NB4 (cell line): ENCODE results near the gene FOXE3.

Source experiments
- DNase-seq: peaks from one replicate; pipeline ENCODE4 v3.0.0; 2010; ENCODE audit warnings: low read depth
- H3K4me3 ChIP-seq: one replicate; pipeline ENCODE4 v1.5.1; 2011; ENCODE audit warnings: mild to moderate bottlenecking, low read depth, low read length, moderate library complexity
- MYC ChIP-seq: IDR thresholded peaks from 2 replicates; pipeline ENCODE4 v1.6.1; 2011; ENCODE audit warnings: low read depth, low read length
- POLR2A ChIP-seq: IDR thresholded peaks from 2 replicates; pipeline ENCODE4 v1.6.1; 2011; ENCODE audit warnings: mild to moderate bottlenecking; ENCODE audit not compliant: insufficient read length; ENCODE audit errors: extremely low read depth
- TF ChIP-seq, protein P1 (sequence below): IDR thresholded peaks from one replicate; pipeline ENCODE4 v1.5.1; 2012; ENCODE audit warnings: low read depth, low read length
- TF ChIP-seq, protein P2 (sequence below): IDR thresholded peaks from 2 replicates; pipeline ENCODE4 v1.6.1; 2011; ENCODE audit warnings: low read depth, low read length

The FOXE3 gene

DNA sequence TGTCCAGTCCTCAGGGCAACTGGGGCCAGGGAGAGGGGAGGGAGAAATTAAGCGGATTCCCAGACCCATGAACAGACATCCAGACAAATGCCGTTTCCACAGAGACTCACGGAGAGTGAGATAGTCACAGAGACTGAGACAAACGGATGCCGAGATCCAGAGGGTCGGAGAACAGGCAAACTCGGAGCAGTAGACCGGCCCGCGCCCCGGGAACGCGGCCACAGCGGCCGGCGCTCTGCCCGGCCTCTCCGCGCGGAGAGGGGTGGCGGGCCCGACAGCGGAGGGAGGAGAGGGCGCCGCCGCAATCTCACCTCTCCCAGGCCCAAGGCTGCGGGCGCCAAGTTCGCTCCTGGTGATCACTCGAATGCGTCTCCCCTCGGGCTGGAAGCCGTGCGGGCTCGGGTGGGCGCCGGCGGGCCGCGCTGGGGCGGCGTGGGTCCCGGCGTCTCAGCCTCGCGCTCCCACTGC, 20.9 kb downstream of the FOXE3 start:
- no peak for TF ChIP-seq POLR2A
- H3K4me3 ChIP-seq = peak overlapping the region; percentile 78
- no peak for DNase-seq

DNA sequence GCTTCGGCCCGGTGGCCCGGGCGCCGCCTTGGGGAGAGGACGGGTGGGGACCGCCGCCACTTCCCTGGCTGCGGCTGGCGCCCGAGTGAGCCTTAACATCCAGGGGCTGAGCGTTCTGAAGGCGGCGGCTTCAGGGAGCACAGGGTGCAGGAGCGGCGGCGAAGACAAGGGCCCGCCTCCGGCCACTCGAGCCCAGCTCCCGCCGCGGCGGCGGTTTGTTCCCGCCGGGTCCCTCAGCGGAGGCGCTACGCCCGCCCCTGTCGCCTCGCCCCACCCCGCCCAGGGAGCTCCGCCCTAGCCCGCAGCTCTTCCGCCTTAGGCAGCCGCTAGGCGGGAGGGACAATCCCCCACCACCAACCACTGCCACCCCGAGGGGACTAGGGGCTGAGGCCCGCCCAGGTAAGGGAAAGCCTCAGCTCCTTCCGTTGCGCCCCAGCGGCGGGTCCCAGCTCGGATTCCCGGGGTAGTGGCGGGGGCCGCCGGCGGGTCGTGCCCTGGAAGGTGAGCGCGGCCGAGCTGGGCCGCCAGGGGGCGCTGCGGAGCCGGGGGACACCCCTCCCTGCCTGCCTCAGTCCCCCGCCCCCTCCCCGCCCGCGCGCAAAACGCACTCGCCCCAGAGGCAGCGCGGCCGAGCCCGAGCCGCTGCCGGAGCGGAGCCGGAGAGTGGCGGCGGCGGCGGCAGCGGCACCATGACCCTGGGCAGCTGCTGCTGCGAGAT, 21.5 kb downstream of the FOXE3 start, which contains the start of gene FOXD2:
Gene FOXD2 (plus strand): TSS at position 598 of the 718 bp plus-strand sequence. CDS start 92 bp downstream, at position 690.
- DNase-seq = peak; percentile 92
- TF ChIP-seq, protein P1, sequence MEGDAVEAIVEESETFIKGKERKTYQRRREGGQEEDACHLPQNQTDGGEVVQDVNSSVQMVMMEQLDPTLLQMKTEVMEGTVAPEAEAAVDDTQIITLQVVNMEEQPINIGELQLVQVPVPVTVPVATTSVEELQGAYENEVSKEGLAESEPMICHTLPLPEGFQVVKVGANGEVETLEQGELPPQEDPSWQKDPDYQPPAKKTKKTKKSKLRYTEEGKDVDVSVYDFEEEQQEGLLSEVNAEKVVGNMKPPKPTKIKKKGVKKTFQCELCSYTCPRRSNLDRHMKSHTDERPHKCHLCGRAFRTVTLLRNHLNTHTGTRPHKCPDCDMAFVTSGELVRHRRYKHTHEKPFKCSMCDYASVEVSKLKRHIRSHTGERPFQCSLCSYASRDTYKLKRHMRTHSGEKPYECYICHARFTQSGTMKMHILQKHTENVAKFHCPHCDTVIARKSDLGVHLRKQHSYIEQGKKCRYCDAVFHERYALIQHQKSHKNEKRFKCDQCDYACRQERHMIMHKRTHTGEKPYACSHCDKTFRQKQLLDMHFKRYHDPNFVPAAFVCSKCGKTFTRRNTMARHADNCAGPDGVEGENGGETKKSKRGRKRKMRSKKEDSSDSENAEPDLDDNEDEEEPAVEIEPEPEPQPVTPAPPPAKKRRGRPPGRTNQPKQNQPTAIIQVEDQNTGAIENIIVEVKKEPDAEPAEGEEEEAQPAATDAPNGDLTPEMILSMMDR = peak; percentile 55
- TF ChIP-seq MYC (no peak), POLR2A (peak; percentile 69)
- H3K4me3 ChIP-seq = peak within 1 kb of the TSS; percentile 78

DNA sequence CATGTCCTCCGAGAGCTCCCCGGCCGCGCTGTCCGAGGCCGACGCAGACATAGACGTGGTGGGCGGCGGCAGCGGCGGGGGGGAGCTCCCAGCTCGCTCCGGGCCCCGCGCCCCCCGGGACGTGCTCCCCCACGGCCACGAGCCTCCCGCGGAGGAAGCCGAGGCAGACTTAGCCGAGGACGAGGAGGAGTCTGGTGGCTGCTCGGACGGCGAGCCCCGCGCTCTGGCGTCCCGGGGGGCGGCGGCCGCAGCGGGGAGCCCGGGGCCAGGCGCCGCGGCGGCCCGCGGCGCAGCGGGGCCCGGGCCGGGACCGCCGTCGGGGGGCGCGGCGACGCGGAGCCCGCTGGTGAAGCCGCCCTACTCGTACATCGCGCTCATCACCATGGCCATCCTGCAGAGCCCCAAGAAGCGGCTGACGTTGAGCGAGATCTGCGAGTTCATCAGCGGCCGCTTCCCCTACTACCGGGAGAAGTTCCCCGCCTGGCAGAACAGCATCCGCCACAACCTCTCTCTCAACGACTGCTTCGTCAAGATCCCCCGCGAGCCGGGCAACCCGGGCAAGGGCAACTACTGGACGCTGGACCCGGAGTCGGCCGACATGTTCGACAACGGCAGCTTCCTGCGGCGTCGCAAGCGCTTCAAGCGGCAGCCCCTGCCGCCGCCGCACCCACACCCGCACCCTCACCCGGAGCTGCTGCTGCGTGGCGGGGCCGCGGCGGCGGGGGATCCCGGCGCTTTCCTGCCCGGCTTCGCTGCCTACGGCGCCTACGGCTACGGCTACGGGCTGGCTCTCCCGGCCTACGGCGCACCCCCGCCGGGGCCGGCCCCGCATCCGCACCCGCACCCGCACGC, 22.3 kb downstream of the FOXE3 start:
- TF ChIP-seq, protein P2, sequence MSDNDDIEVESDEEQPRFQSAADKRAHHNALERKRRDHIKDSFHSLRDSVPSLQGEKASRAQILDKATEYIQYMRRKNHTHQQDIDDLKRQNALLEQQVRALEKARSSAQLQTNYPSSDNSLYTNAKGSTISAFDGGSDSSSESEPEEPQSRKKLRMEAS = no peak
- no peak for TF ChIP-seq MYC
- TF ChIP-seq, protein P1 = no peak
- TF ChIP-seq POLR2A = no peak
- DNase-seq = peak; percentile 29
- no peak overlapping the region for H3K4me3 ChIP-seq

DNA sequence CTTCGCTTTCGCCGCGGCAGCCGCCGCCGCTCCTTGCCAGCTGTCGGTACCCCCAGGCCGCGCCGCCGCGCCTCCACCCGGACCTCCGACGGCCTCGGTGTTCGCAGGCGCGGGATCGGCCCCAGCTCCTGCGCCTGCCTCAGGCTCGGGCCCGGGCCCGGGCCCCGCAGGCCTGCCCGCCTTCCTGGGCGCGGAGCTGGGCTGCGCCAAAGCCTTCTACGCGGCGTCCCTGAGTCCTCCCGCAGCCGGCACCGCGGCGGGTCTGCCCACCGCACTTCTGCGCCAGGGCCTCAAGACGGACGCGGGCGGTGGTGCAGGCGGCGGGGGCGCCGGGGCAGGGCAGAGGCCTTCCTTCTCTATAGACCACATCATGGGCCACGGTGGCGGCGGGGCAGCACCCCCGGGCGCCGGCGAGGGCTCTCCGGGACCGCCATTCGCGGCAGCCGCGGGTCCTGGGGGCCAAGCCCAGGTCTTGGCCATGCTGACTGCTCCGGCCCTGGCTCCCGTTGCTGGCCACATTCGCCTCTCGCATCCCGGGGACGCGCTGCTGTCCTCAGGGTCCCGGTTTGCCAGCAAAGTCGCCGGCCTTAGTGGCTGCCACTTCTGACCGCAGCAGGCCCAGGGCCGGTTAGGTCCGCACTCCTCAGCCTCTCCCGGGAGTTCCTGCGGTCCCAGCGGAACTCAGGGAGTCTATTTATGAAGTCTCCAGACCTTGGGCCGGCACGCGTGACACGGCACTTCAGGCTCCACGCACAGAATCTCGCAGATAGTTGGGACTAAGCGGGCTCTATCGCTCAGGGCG, 23.1 kb downstream of the FOXE3 start:
- no peak overlapping the region for H3K4me3 ChIP-seq
- DNase-seq = no peak
- TF ChIP-seq POLR2A (no peak), MYC (no peak)
- TF ChIP-seq, protein P1 = no peak
- TF ChIP-seq, protein P2 = no peak

DNA sequence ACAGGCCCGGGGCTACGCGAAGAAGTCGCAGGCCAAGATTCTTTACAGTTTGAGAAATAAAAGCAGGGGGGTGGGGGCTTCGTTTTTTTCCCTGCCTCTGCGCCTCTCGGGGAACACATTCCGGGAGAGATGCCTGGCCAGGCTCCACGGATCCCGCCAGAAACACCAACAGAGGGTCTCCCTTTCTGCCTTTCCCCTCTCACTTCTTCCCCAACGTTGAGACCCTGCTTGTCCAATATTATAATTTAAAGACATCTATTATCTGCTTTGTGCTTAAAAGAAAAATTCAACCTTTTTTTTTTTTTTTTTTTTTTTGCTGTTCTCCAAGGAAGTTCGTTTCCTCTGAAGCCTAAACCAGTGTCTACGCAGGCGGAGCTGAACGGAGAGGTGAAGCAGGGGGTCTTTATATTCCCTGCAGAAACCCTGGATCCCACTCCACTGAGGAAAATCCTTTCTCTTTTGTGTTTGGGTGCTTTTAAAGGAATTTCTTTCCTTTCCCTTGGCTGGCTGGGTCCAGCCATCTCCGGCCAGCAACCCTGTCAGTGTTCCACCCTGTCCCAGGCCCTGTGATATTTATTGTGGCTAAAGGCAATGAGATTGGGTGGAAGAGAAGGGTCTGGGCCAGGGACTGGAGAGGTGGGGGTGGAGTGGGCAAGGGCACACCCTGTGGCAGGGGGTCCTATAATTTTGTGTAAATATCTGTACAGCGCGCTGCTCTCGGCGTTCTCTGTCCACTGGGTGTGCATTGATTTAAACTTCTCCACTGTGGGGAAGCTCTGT, 23.9 kb downstream of the FOXE3 start:
- DNase-seq = no peak
- TF ChIP-seq MYC (no peak), POLR2A (no peak)
- TF ChIP-seq, protein P1 = no peak
- TF ChIP-seq, protein P2 = no peak
- no peak overlapping the region for H3K4me3 ChIP-seq
